ENCODE results near the gene EHMT1. TPM values are rescaled to one million over a fixed set of nuclear protein-coding genes. Genes with fewer than 3 reads are reported as not detected.

The EHMT1 gene
- total RNA-seq, 1 donor from 2014 or later: 64.5 TPM

- Histone ChIP-seq H3K79me2 (ENCODE audit: insufficient read depth, low read length) (peaks cover 17% of the 10 kb centered on the region), H3K9ac (ENCODE audit: low read length) (no peak overlapping the region), H3K27ac (ENCODE audit: low read depth, low read length) (no peak overlapping the region), H4K20me1 (ENCODE audit: insufficient read depth, low read length) (peaks cover 3% of the 10 kb centered on the region), H2AFZ (ENCODE audit: low read depth, low read length) (no peak overlapping the region), H3K36me3 (ENCODE audit: insufficient read depth, low read length) (peaks cover 28% of the 10 kb centered on the region), H3K4me2 (ENCODE audit: low read length) (no peak overlapping the region), H3K9me3 (ENCODE audit: insufficient read depth, low read depth, low read length) (peaks cover 2% of the 10 kb centered on the region), H3K27me3 (ENCODE audit: insufficient read depth, low read length) (no peaks in the 10 kb centered on the region), H3K4me1 (ENCODE audit: insufficient read depth, low read length) (peaks cover 13% of the 10 kb centered on the region), H3K4me3 (ENCODE audit: insufficient read depth, low read depth, low read length) (no peak overlapping the region)
- peaks cover 52% of the 10 kb centered on the region for H3K36me3 Mint-ChIP-seq (ENCODE audit: low read depth, unreplicated experiment)
- no peaks in the 10 kb centered on the region for H3K27me3 Mint-ChIP-seq (ENCODE audit: low read depth, unreplicated experiment)
- H3K9me3 Mint-ChIP-seq (ENCODE audit: unreplicated experiment): peaks cover 1% of the 10 kb centered on the region
- H3K4me3 Mint-ChIP-seq (ENCODE audit: unreplicated experiment): no peak overlapping the region
- H3K27ac Mint-ChIP-seq (ENCODE audit: unreplicated experiment): peak overlapping the region; percentile 81
- FAIRE-seq: no peak
- DNase-seq (ENCODE audit: low read depth): peak; percentile 73
- TF ChIP-seq CTCF (IDR thresholded peaks at IDR 0.05; ENCODE audit: insufficient read depth, low read depth, low read length): no peak
- TF ChIP-seq EZH2 (IDR thresholded peaks at IDR 0.05; ENCODE audit: insufficient read depth, low read length): no peak
- H3K4me1 Mint-ChIP-seq (ENCODE audit: low read depth, unreplicated experiment): peaks cover 28% of the 10 kb centered on the region
Measured at GRCh38 chr9:137760426-137760825, 141.6 kb downstream of the EHMT1 start.

- no peak for TF ChIP-seq CTCF (IDR thresholded peaks at IDR 0.05; ENCODE audit: insufficient read depth, low read depth, low read length)
- no peak for TF ChIP-seq EZH2 (IDR thresholded peaks at IDR 0.05; ENCODE audit: insufficient read depth, low read length)
- Histone ChIP-seq H3K4me1 (ENCODE audit: insufficient read depth, low read length) (peaks cover 13% of the 10 kb centered on the region), H3K4me3 (ENCODE audit: insufficient read depth, low read depth, low read length) (no peak overlapping the region), H3K36me3 (ENCODE audit: insufficient read depth, low read length) (peaks cover 23% of the 10 kb centered on the region), H2AFZ (ENCODE audit: low read depth, low read length) (no peak overlapping the region), H3K27ac (ENCODE audit: low read depth, low read length) (no peak overlapping the region), H3K79me2 (ENCODE audit: insufficient read depth, low read length) (peaks cover 14% of the 10 kb centered on the region), H3K27me3 (ENCODE audit: insufficient read depth, low read length) (no peaks in the 10 kb centered on the region), H3K9ac (ENCODE audit: low read length) (no peak overlapping the region), H3K4me2 (ENCODE audit: low read length) (no peak overlapping the region), H3K9me3 (ENCODE audit: insufficient read depth, low read depth, low read length) (no peaks in the 10 kb centered on the region), H4K20me1 (ENCODE audit: insufficient read depth, low read length) (peaks cover 3% of the 10 kb centered on the region)
- no peaks in the 10 kb centered on the region for H3K27me3 Mint-ChIP-seq (ENCODE audit: low read depth, unreplicated experiment)
- peaks cover 32% of the 10 kb centered on the region for H3K4me1 Mint-ChIP-seq (ENCODE audit: low read depth, unreplicated experiment)
- no peaks in the 10 kb centered on the region for H3K9me3 Mint-ChIP-seq (ENCODE audit: unreplicated experiment)
- H3K27ac Mint-ChIP-seq (ENCODE audit: unreplicated experiment): no peak overlapping the region
- H3K4me3 Mint-ChIP-seq (ENCODE audit: unreplicated experiment): no peak overlapping the region
- peaks cover 47% of the 10 kb centered on the region for H3K36me3 Mint-ChIP-seq (ENCODE audit: low read depth, unreplicated experiment)
- FAIRE-seq: no peak
- DNase-seq (ENCODE audit: low read depth): no peak
Measured at GRCh38 chr9:137761032-137761431, 142.2 kb downstream of the EHMT1 start.

GRCh38 chr9:137761793-137762192 is 143.0 kb downstream of the EHMT1 start:
- Histone ChIP-seq H3K4me2 (ENCODE audit: low read length) (no peak overlapping the region), H3K36me3 (ENCODE audit: insufficient read depth, low read length) (peaks cover 23% of the 10 kb centered on the region), H3K4me3 (ENCODE audit: insufficient read depth, low read depth, low read length) (no peak overlapping the region), H3K27ac (ENCODE audit: low read depth, low read length) (no peak overlapping the region), H4K20me1 (ENCODE audit: insufficient read depth, low read length) (peaks cover 3% of the 10 kb centered on the region), H2AFZ (ENCODE audit: low read depth, low read length) (no peak overlapping the region), H3K9me3 (ENCODE audit: insufficient read depth, low read depth, low read length) (no peaks in the 10 kb centered on the region), H3K27me3 (ENCODE audit: insufficient read depth, low read length) (no peaks in the 10 kb centered on the region), H3K4me1 (ENCODE audit: insufficient read depth, low read length) (peaks cover 13% of the 10 kb centered on the region), H3K9ac (ENCODE audit: low read length) (no peak overlapping the region), H3K79me2 (ENCODE audit: insufficient read depth, low read length) (peaks cover 11% of the 10 kb centered on the region)
- Mint-ChIP-seq H3K4me1 (ENCODE audit: low read depth, unreplicated experiment) (peaks cover 32% of the 10 kb centered on the region), H3K4me3 (ENCODE audit: unreplicated experiment) (no peak overlapping the region), H3K9me3 (ENCODE audit: unreplicated experiment) (no peaks in the 10 kb centered on the region), H3K27ac (ENCODE audit: unreplicated experiment) (no peak overlapping the region), H3K36me3 (ENCODE audit: low read depth, unreplicated experiment) (peaks cover 41% of the 10 kb centered on the region), H3K27me3 (ENCODE audit: low read depth, unreplicated experiment) (no peaks in the 10 kb centered on the region)
- FAIRE-seq: no peak
- TF ChIP-seq EZH2 (IDR thresholded peaks at IDR 0.05; ENCODE audit: insufficient read depth, low read length) (no peak), CTCF (IDR thresholded peaks at IDR 0.05; ENCODE audit: insufficient read depth, low read depth, low read length) (no peak)
- DNase-seq (ENCODE audit: low read depth): no peak

Data from astrocyte (in vitro differentiated cells and primary cell).